H4 (cell line): ENCODE data around the gene NOC2L. TPM values are rescaled to one million over a fixed set of nuclear protein-coding genes. Genes with fewer than 3 reads are reported as not detected.
"Not testable (repeated sequence)": the region's sequence is repeated elsewhere in the genome, so short reads cannot be mapped to it uniquely, and the experiment has no call there.

Source experiments
- DNase-seq: peaks from one replicate; pipeline ENCODE4 v3.0.0-alpha.2; 2015; ENCODE audit warnings: low spot score
- total RNA-seq: library from RNA; depleted of rRNA; stranded (reverse); fragments of >200 nt; shearing (Covaris generic); gene quantifications from 2 replicates; pipeline ENCODE4 v1.2.3, GENCODE V29; 2014

NOC2L gene
- total RNA-seq, 1 experiment from 2014 or later, result 78.4 TPM

- DNase-seq, result no peak
Observed at GRCh38 chr1:962381-963300, 3.6 kb upstream of the NOC2L start.

DNA sequence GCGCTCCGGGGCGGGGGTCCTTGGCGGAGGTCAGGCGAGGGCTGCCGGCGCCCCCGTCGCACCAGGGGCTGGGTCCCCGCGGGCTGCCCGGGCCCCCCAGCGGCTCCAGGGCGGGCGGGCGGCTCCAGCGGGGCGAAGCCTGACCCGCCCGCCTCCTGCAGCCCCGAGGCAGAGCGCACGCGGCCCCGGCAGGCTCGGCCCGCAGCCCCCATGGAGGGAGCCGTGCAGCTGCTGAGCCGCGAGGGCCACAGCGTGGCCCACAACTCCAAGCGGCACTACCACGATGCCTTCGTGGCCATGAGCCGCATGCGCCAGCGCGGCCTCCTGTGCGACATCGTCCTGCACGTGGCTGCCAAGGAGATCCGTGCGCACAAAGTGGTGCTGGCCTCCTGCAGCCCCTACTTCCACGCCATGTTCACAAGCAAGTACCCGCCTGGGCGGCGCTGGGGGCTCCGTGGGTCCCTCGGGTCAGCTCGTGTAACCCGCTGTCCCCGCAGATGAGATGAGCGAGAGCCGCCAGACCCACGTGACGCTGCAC is 2.1 kb upstream of the NOC2L start:
- DNase-seq, result no peak

- DNase-seq, result peak; percentile 60
Observed at GRCh38 chr1:960363-961131, 1.5 kb upstream of the NOC2L start, which contains the start of gene KLHL17. KLHL17 (plus strand) TSS chr1:960584; CDS start chr1:960694, 110 bp downstream.

DNA sequence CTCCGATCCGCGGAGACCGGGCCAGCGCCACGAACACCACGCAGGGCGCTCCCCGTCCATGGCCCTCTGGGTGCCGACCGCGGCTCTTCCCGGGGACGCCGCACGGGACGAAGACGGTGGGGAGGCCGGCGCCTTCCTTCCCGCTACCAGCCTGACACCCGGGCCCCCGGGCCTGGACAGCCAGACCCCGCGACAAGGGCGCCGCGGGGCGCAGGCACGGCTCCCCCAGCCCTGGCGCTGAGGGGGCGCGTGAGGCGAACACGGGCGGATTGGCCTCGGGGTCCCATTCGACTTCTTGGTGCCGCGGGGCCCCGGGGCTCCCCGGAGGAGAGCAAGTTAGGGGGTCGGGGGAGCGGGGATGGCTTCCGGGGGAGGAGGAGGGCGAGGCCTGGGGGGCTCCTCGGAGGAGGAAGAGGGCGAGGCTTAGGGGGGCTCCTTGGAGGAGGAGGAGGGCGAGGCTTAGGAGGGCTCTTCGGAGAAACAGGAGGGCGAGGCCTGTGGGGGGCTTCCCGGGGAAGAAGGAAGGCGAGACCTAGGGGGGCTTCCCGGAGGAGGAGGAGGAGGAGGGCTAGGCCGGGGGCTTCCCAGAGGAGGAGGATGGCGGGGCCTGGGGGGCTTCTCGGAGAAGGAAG is 791 bp upstream of the NOC2L start:
- DNase-seq, result no peak

- no peak for DNase-seq
Observed at GRCh38 chr1:956636-957035, 2.4 kb downstream of the NOC2L start.

GRCh38 chr1:955474-955873 is 3.6 kb downstream of the NOC2L start:
- DNase-seq, result no peak

- DNase-seq, result no peak
Observed at GRCh38 chr1:954927-955326, 4.1 kb downstream of the NOC2L start.

DNA sequence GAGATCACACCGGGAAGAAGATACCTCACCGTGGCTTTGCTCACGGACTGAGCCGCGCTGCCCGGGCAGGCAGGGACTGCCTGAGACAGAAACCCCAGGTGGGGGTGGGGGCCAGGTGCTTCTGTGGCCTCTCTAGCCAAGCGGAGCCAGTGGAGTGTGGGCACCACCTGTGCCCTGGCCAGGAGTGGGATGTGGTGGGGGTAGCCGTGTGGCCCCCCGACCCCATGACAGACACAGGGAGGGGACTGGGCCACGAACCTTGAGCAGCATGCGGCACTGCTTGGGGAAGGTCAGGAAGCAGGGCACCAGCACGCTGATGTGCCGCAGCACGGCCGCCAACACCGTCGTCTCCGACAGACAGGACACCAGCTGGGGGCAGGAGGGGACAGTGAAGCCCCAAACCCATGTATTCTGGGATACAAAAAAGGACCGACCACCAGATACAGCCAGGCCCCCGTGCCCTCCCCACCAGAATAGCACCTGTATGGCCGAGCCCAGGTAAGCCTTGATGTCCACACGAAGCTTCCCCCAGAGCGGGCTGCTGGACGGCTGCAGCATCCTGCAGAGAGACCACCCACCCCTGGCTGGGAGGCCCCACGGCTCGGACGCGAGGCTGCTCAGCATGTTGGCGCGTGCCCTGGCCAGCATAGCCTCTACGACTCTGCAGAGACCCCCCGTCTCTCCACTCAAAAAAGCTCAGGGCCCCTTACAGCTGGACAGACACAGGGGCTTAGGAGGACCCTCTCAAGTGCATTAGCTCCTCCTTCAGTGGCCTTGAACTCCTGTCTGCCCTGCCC is 5.3 kb downstream of the NOC2L start:
- DNase-seq, result no peak

- DNase-seq, result no peak
Observed at GRCh38 chr1:952603-953002, 6.5 kb downstream of the NOC2L start.

GRCh38 chr1:952201-952600 is 6.9 kb downstream of the NOC2L start:
- no peak for DNase-seq

DNA sequence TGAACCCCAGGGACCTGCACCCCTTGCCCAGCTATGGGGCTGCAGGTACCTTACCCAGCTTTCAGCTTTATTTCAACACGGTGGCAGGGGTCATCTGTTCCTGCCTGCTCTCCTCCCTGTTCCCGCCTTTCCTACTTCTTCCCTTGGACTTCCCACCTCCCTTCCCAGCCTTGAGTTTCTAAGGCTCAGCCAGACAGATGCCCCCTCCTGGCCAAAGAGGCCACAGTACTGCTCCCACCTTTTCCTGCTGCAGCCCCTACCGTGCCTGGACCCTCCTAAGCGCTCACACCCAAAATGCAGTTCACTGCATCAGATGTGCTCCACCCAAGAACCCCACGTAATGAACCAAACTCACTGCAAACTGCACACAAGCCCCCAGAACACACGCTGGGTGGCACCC is 7.7 kb downstream of the NOC2L start:
- peak; percentile 40 for DNase-seq

GRCh38 chr1:950881-951280 is 8.2 kb downstream of the NOC2L start:
- no peak for DNase-seq

DNA sequence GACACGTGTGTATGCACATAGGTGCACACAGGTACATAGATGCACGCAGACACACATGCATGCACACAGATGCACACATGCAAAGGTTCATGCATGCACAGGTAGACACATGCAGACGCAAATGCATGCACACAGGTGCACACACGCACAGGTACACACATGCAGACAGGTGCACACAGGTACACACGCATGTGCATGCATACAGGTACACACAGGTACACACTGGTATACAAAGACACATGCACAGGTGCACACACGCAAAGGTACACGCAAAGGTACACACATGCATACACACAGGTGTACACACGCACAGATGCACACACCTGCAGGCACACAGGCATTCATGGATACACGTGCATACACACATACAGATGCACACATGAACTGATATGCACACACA is 8.8 kb downstream of the NOC2L start:
- DNase-seq, result no peak

- no peak for DNase-seq
Observed at GRCh38 chr1:947958-948357, 11.1 kb downstream of the NOC2L start.

- DNase-seq, result not testable (repeated sequence)
Observed at GRCh38 chr1:946811-947210, 12.2 kb downstream of the NOC2L start.

- DNase-seq, result no peak
Observed at GRCh38 chr1:945688-946556, 13.1 kb downstream of the NOC2L start.

GRCh38 chr1:944341-945325 is 14.4 kb downstream of the NOC2L start:
- DNase-seq, result peak; percentile 59

- DNase-seq, result no peak
Observed at GRCh38 chr1:943545-944340, 15.3 kb downstream of the NOC2L start.
